HL-60 (cell line): ENCODE results near the gene ITPKC.

Source experiments
- DNase-seq, 2 experiments: peaks; one replicate each; pipeline ENCODE4 v3.0.0-alpha.2; 2010 to 2020; ENCODE audit warnings: low read depth in 1 of 2, low spot score in 1 of 2
- H3K27ac ChIP-seq: fragments of 250-450 bp; sonication (Bioruptor Pico); replicated peaks from 2 replicates; pipeline ENCODE4 v1.5.1; 2020; ENCODE audit warnings: mild to moderate bottlenecking, moderate library complexity
- H3K27me3 ChIP-seq: fragments of 250-450 bp; sonication (Bioruptor Pico); 2 replicates; pipeline ENCODE4 v1.5.1; 2021; ENCODE audit warnings: mild to moderate bottlenecking, moderate library complexity; ENCODE audit not compliant: insufficient read depth, poor library complexity, severe bottlenecking
- H3K4me3 ChIP-seq: replicated peaks from 2 replicates; pipeline ENCODE4 v1.5.1; 2011; ENCODE audit warnings: mild to moderate bottlenecking, control low read depth, low read length; ENCODE audit not compliant: insufficient read depth
- CTCF ChIP-seq: IDR thresholded peaks from one replicate; pipeline ENCODE4 v1.5.1; 2011; ENCODE audit warnings: low read length, control low read depth, inconsistent platforms; ENCODE audit not compliant: insufficient read depth
- GABPA ChIP-seq: IDR thresholded peaks from 2 replicates; pipeline ENCODE4 v1.6.1; 2012; ENCODE audit warnings: low read depth
- POLR2AphosphoS5 ChIP-seq: IDR thresholded peaks from 2 replicates; pipeline ENCODE4 v1.6.1; 2012; ENCODE audit warnings: low read depth
- REST ChIP-seq: IDR thresholded peaks from 2 replicates; pipeline ENCODE4 v1.6.1; 2012; ENCODE audit warnings: low read depth; ENCODE audit not compliant: insufficient replicate concordance
- SPI1 ChIP-seq: IDR thresholded peaks from 2 replicates; pipeline ENCODE4 v1.6.1; 2012; ENCODE audit warnings: low read depth, mild to moderate bottlenecking, borderline replicate concordance

The ITPKC gene

GRCh38 chr19:40707615-40708014 lies 9.3 kb upstream of the ITPKC start:
- Histone ChIP-seq H3K27ac (no peak overlapping the region), H3K4me3 (no peak overlapping the region), H3K27me3 (no peaks in the 10 kb centered on the region)
- DNase-seq = no peak
- TF ChIP-seq CTCF = no peak
- TF ChIP-seq GABPA = no peak
- no peak for TF ChIP-seq REST
- no peak for TF ChIP-seq POLR2AphosphoS5
- TF ChIP-seq SPI1 = no peak

GRCh38 chr19:40709817-40710216 lies 7.1 kb upstream of the ITPKC start:
- DNase-seq = no peak
- H3K27ac ChIP-seq = peak overlapping the region; percentile 31; the same call in 1 of the 2 replicates
- no peak overlapping the region for H3K4me3 ChIP-seq
- no peak for TF ChIP-seq SPI1
- no peak for TF ChIP-seq CTCF
- TF ChIP-seq REST = no peak
- no peak for TF ChIP-seq POLR2AphosphoS5
- no peak for TF ChIP-seq GABPA
- H3K27me3 ChIP-seq = no peaks in the 10 kb centered on the region

GRCh38 chr19:40713939-40714338 lies 3.0 kb upstream of the ITPKC start:
- no peak overlapping the region for H3K27ac ChIP-seq
- H3K4me3 ChIP-seq = no peak overlapping the region
- H3K27me3 ChIP-seq = no peaks in the 10 kb centered on the region
- TF ChIP-seq CTCF (no peak), POLR2AphosphoS5 (no peak), GABPA (no peak), SPI1 (no peak), REST (no peak)
- DNase-seq = no peak
